ENCODE measurements around the gene KIF13A.

The KIF13A gene

DNA sequence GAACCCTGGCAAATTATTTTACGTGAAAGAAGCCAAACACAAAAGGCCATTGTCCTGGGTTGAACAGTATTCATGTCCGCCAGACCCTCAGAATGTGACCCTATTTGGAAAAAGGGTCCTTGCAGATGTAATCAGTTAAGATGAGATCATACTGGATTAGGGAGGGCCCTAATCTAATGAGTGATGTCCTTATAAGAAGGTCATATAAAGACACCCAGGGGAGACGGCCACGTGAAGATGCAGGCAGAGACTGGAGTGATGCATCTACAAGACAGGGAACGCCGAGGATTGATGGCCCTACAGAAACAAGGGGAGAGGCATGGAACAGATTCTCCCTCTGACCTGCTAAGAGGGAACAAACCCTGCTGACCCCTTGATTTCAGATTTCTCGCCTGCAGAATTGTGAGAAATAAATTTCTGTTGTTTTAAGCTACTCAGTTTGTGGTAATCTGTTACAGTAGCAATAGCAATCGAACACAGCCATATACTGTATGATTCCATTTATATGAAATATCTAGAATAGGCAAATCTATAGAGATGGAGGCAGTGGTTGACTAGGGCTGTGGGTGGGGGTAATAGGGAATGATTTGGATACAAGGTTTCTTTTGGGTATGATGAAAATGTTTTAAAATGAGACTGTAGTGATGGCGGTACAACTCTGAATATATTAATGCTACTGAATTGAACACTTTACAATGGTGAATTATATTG lies 147.8 kb downstream of the KIF13A start:
- no peak overlapping the region for H3K27ac ChIP-seq
- no peak overlapping the region for H3K4me3 ChIP-seq (IDR thresholded peaks at IDR 0.05; ENCODE audit: insufficient read depth, low read depth, low read length)
- H3K27me3 ChIP-seq (ENCODE audit: insufficient read depth, low read depth) = no peaks in the 10 kb centered on the region
- no peak overlapping the region for H3K9ac ChIP-seq
- H3K36me3 ChIP-seq (ENCODE audit: insufficient read depth) = no peaks in the 10 kb centered on the region
- H3K4me2 ChIP-seq = no peak overlapping the region
- no peaks in the 10 kb centered on the region for H3K4me1 ChIP-seq (ENCODE audit: low read depth, poor library complexity, severe bottlenecking)
- H4K20me1 ChIP-seq (ENCODE audit: insufficient read depth) = no peaks in the 10 kb centered on the region
- TF ChIP-seq, protein P1, sequence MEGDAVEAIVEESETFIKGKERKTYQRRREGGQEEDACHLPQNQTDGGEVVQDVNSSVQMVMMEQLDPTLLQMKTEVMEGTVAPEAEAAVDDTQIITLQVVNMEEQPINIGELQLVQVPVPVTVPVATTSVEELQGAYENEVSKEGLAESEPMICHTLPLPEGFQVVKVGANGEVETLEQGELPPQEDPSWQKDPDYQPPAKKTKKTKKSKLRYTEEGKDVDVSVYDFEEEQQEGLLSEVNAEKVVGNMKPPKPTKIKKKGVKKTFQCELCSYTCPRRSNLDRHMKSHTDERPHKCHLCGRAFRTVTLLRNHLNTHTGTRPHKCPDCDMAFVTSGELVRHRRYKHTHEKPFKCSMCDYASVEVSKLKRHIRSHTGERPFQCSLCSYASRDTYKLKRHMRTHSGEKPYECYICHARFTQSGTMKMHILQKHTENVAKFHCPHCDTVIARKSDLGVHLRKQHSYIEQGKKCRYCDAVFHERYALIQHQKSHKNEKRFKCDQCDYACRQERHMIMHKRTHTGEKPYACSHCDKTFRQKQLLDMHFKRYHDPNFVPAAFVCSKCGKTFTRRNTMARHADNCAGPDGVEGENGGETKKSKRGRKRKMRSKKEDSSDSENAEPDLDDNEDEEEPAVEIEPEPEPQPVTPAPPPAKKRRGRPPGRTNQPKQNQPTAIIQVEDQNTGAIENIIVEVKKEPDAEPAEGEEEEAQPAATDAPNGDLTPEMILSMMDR (conservative IDR thresholded peaks at IDR 0.05; ENCODE audit: low read depth, low read length) = no peak
- no peaks in the 10 kb centered on the region for H3K79me2 ChIP-seq (ENCODE audit: insufficient read depth, low read depth)
- H2AFZ ChIP-seq (ENCODE audit: low read depth) = no peak overlapping the region

DNA sequence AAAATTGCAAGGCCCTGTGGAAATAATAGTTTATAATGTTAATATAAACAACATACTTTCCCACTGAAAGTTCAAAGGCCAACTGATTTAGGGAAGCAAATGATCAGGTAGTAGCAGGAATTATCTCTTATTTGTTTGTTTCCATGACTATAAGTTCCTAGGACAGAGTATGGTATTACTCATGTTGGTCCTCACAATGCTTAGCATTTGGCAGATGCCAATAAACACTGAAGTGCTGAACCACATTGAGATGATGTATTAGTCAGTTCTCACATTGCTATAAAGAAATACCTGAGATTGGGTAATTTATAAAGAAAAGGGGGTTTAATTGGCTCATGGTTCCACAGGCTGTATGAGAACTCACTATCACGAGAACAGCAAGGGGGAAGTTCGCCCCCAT lies 151.1 kb downstream of the KIF13A start:
- Histone ChIP-seq H4K20me1 (ENCODE audit: insufficient read depth) (no peaks in the 10 kb centered on the region), H3K27me3 (ENCODE audit: insufficient read depth, low read depth) (no peaks in the 10 kb centered on the region), H3K79me2 (ENCODE audit: insufficient read depth, low read depth) (no peaks in the 10 kb centered on the region), H3K4me1 (ENCODE audit: low read depth, poor library complexity, severe bottlenecking) (no peaks in the 10 kb centered on the region), H3K27ac (no peak overlapping the region), H3K36me3 (ENCODE audit: insufficient read depth) (no peaks in the 10 kb centered on the region), H2AFZ (ENCODE audit: low read depth) (no peak overlapping the region), H3K4me2 (no peak overlapping the region), H3K4me3 (IDR thresholded peaks at IDR 0.05; ENCODE audit: insufficient read depth, low read depth, low read length) (no peak overlapping the region), H3K9ac (no peak overlapping the region)
- TF ChIP-seq, protein P1 (conservative IDR thresholded peaks at IDR 0.05; ENCODE audit: low read depth, low read length) = no peak

DNA sequence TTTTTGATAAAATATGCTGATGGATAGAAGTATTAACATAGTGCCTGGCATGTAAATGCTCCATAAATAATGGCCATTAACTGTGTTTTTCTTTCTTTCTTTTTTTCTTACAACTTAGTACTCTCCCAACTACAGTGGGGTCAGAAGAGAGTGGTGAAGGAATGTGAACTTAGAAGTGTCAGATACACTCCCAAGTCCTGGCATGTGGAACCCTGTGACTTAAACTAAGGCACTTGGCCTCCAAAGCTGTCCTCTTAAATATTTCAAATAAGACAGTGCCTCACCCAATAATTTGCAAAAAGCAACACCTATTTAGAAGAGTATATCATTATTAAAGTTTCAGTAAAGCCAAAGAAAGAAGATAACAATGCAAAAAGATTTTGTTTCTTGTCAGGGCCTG lies 151.7 kb downstream of the KIF13A start:
- no peak overlapping the region for H3K4me3 ChIP-seq (IDR thresholded peaks at IDR 0.05; ENCODE audit: insufficient read depth, low read depth, low read length)
- H3K27ac ChIP-seq = no peak overlapping the region
- no peaks in the 10 kb centered on the region for H4K20me1 ChIP-seq (ENCODE audit: insufficient read depth)
- H3K4me2 ChIP-seq = no peak overlapping the region
- TF ChIP-seq, protein P1 (conservative IDR thresholded peaks at IDR 0.05; ENCODE audit: low read depth, low read length) = no peak
- H3K36me3 ChIP-seq (ENCODE audit: insufficient read depth) = no peaks in the 10 kb centered on the region
- H3K4me1 ChIP-seq (ENCODE audit: low read depth, poor library complexity, severe bottlenecking) = no peaks in the 10 kb centered on the region
- H3K9ac ChIP-seq = no peak overlapping the region
- no peak overlapping the region for H2AFZ ChIP-seq (ENCODE audit: low read depth)
- no peaks in the 10 kb centered on the region for H3K27me3 ChIP-seq (ENCODE audit: insufficient read depth, low read depth)
- H3K79me2 ChIP-seq (ENCODE audit: insufficient read depth, low read depth) = no peaks in the 10 kb centered on the region

DNA sequence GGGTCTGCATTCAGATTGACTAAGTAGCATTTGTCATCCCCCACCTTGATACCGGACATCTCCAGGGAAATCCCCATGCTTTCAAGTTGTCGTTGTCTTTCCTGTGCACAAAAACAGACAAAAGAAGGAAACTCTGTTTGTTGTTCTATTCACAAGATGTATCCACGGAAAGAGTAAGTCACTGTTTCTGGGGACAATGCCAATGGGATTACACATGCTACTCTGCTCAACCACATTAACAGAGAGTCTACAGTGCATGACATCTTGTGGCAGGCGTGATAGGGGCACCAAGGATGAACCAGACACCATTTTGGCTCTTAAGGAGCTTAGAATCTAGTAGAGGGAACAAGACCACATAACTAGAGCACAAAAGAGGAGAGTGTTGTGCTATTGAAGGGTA lies 156.3 kb downstream of the KIF13A start:
- TF ChIP-seq, protein P1 (conservative IDR thresholded peaks at IDR 0.05; ENCODE audit: low read depth, low read length) = no peak
- H3K27me3 ChIP-seq (ENCODE audit: insufficient read depth, low read depth) = no peaks in the 10 kb centered on the region
- H3K9ac ChIP-seq = no peak overlapping the region
- no peak overlapping the region for H3K4me3 ChIP-seq (IDR thresholded peaks at IDR 0.05; ENCODE audit: insufficient read depth, low read depth, low read length)
- no peaks in the 10 kb centered on the region for H3K79me2 ChIP-seq (ENCODE audit: insufficient read depth, low read depth)
- H4K20me1 ChIP-seq (ENCODE audit: insufficient read depth) = no peaks in the 10 kb centered on the region
- no peaks in the 10 kb centered on the region for H3K36me3 ChIP-seq (ENCODE audit: insufficient read depth)
- no peaks in the 10 kb centered on the region for H3K4me1 ChIP-seq (ENCODE audit: low read depth, poor library complexity, severe bottlenecking)
- H2AFZ ChIP-seq (ENCODE audit: low read depth) = no peak overlapping the region
- H3K4me2 ChIP-seq = no peak overlapping the region
- no peak overlapping the region for H3K27ac ChIP-seq

All from KMS-11 (cell line).